CD4-positive, alpha-beta T cell treated with Interleukin-6 at 100 ng/mL for 8 hours (primary cell): Measurements from ENCODE around the gene CSK.

ENCODE experiments used
- DNase-seq: peaks from one replicate; pipeline ENCODE4 v3.0.0-alpha.2; 2020; ENCODE audit warnings: mixed read lengths, low spot score

The CSK gene

GRCh38 chr15:74801311-74801997, 19.6 kb downstream of the CSK start:
- DNase-seq, result no peak

- no peak for DNase-seq
Measured at GRCh38 chr15:74802290-74802689, 20.4 kb downstream of the CSK start.

- DNase-seq, result no peak
Measured at GRCh38 chr15:74802862-74803447, 21.1 kb downstream of the CSK start.

GRCh38 chr15:74804935-74805334, 23.1 kb downstream of the CSK start:
- no peak for DNase-seq

- no peak for DNase-seq
Measured at GRCh38 chr15:74807282-74807681, 25.4 kb downstream of the CSK start.

GRCh38 chr15:74808078-74808839, 26.4 kb downstream of the CSK start:
- no peak for DNase-seq

GRCh38 chr15:74808840-74809229, 27.0 kb downstream of the CSK start:
- DNase-seq, result no peak

- DNase-seq, result no peak
Measured at GRCh38 chr15:74809242-74809641, 27.4 kb downstream of the CSK start.

- no peak for DNase-seq
Measured at GRCh38 chr15:74809956-74810355, 28.1 kb downstream of the CSK start.

- DNase-seq, result no peak
Measured at GRCh38 chr15:74812533-74812932, 30.7 kb downstream of the CSK start, which contains the start of gene LMAN1L. Gene LMAN1L (plus strand): TSS chr15:74812835. CDS start chr15:74812855, 20 bp downstream.

- no peak for DNase-seq
Measured at GRCh38 chr15:74815121-74815934, 33.4 kb downstream of the CSK start.

GRCh38 chr15:74815961-74816360, 34.1 kb downstream of the CSK start:
- DNase-seq, result no peak

GRCh38 chr15:74816624-74817369, 34.9 kb downstream of the CSK start:
- no peak for DNase-seq

- no peak for DNase-seq
Measured at GRCh38 chr15:74817370-74817737, 35.5 kb downstream of the CSK start.

- DNase-seq, result no peak
Measured at GRCh38 chr15:74820056-74820455, 38.2 kb downstream of the CSK start.

- no peak for DNase-seq
Measured at GRCh38 chr15:74821091-74821789, 39.4 kb downstream of the CSK start.

GRCh38 chr15:74821790-74822158, 39.9 kb downstream of the CSK start:
- DNase-seq, result no peak

- no peak for DNase-seq
Measured at GRCh38 chr15:74822233-74822632, 40.4 kb downstream of the CSK start.

- DNase-seq, result no peak
Measured at GRCh38 chr15:74823324-74823723, 41.4 kb downstream of the CSK start.

- DNase-seq, result no peak
Measured at GRCh38 chr15:74824976-74825375, 43.1 kb downstream of the CSK start.

GRCh38 chr15:74825866-74826265, 44.0 kb downstream of the CSK start:
- DNase-seq, result no peak
